SKM-1 treated with dmso at 0.1 percent for 144 hours (cell line): ENCODE measurements around the gene CORO2A.
A peak's percentile ranks its signal among the peaks of the same experiment; 100 is the strongest.
"Not testable (repeated sequence)": the region's sequence is repeated elsewhere in the genome, so short reads cannot be mapped to it uniquely, and the experiment has no call there.

ENCODE experiments used
- DNase-seq: peaks from one replicate; lab custom pipeline; 2025; ENCODE audit not compliant: unreplicated experiment; lab: John Stamatoyannopoulos, UW

CORO2A gene

GRCh38 chr9:98174502-98174918, 17.9 kb downstream of the CORO2A start:
- not testable (repeated sequence) for DNase-seq

GRCh38 chr9:98173181-98173580, 19.3 kb downstream of the CORO2A start:
- DNase-seq = no peak

DNA sequence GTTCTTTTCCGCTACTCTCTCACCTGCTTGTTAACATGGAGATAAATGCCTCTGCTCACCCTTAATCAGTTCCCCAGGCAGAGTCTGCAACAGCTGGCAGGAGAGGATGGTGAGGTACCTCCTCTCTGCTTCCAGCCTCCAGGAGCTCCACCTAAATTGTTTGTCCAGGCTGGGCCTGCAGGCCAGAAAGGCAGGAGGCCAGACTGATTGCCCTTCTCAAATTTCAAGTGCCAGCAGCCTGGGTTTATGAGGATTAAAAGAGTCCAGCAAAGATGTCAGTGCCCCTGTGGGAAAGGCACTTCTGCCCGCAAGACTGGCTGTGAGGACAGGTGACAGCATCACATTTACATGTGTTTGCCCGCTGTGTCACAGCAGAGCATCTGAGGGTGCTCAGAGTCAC, 19.8 kb downstream of the CORO2A start:
- no peak for DNase-seq

DNA sequence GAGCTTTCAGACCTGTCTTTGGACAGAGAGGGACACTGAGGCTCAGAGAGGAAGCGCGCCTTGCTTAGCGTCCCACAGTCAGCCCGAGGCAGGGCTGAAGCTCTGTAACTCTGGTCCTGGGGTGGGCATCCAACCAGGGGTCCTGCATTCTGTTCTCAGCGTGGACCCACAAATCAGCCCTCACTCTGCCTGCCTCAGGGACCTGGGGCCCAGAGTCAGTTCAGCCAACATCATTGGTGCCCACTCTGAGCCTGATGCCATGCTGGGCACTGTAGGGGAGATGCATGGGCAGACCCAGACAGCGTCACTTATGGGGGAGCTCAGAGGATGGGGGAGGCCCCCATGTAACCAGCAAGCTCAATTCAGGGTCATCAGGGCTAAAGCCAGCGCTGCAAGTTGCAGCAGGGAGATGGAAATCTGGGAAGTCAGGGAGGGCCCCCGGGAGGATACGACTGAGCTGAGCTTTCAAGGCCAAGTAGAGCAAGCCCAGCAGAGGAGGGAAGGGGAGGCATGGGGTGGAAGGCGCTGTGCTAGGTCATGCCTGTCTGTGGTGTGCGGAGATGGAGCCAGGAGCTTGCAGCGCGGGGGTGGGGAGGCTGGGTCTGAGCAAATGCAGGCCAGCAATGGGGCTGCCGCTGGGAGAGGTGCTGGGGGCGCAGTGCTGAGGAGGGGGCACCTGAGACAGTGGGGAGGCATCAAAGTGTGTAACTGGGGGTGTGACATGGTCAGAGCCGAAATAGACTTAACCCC, 21.1 kb downstream of the CORO2A start:
- DNase-seq = no peak

GRCh38 chr9:98168941-98169488, 23.4 kb downstream of the CORO2A start:
- DNase-seq = no peak

DNA sequence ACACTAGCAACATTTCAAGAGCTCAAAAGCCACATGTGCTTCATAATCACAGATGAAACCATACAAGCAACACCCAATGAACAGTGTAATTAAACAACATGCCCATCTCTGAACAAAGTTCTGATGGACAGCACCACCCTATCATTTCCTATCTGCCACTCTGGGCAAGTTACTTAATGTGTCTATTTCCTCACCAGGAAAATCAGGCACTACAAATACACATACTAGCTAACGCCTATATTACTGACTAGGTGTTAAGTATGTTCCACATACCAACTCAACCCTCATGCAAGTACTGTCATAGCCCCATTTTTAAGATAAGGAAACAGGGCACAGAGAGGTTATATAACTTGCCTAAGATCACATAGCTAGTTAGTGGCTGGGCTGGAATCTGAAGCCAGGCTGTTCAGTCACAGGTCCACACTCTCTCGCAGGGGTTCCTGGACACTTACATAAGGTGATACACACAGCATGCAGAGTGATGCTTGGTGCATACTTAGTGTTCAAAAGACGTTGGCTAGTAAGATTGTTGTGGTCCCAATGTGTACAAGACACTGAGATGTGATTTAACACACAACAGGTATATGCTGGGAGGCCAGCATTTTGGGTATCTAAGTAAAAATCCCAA, 24.2 kb downstream of the CORO2A start:
- no peak for DNase-seq

GRCh38 chr9:98164912-98165311, 27.5 kb downstream of the CORO2A start:
- no peak for DNase-seq

DNA sequence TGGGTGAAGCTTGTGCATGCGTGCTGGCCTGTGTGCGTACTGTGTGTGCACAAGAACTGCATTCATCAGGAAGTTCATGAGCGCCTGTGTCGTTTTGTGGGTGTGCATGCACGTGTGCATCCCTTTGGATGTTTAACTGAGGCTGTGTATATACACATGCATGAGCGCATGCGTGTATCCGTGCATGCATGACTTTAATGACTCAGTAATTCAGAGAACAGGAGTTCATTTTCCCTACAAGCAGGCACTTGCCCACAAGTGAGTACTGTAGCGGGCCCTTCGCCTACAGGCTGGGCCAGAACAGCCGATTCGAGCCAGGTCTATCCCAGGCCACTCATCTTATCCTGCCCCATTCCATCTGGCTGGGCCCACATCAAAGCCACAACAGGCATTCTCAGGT, 29.8 kb downstream of the CORO2A start:
- no peak for DNase-seq

DNA sequence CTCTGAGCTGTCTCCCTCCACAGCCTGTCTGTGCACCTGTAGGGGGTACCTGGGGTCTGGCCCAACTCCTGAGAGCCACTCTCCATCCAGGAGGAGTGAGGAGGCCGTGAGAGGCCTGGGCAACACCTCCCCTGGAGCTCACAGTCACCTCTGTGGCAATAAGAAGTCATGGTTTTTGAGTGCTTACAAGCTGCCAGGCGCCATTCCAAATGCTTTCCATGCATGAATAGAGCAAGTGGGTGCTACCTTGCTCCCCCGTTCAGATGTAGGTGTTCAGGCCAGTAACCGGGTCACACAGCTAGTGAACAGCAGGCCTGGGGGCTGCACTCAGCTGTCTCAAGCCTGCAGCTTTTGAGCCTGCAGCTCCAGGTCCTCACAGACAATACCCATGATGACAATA, 30.6 kb downstream of the CORO2A start:
- no peak for DNase-seq

GRCh38 chr9:98159790-98160189, 32.6 kb downstream of the CORO2A start:
- no peak for DNase-seq

GRCh38 chr9:98159301-98159700, 33.1 kb downstream of the CORO2A start:
- no peak for DNase-seq

DNA sequence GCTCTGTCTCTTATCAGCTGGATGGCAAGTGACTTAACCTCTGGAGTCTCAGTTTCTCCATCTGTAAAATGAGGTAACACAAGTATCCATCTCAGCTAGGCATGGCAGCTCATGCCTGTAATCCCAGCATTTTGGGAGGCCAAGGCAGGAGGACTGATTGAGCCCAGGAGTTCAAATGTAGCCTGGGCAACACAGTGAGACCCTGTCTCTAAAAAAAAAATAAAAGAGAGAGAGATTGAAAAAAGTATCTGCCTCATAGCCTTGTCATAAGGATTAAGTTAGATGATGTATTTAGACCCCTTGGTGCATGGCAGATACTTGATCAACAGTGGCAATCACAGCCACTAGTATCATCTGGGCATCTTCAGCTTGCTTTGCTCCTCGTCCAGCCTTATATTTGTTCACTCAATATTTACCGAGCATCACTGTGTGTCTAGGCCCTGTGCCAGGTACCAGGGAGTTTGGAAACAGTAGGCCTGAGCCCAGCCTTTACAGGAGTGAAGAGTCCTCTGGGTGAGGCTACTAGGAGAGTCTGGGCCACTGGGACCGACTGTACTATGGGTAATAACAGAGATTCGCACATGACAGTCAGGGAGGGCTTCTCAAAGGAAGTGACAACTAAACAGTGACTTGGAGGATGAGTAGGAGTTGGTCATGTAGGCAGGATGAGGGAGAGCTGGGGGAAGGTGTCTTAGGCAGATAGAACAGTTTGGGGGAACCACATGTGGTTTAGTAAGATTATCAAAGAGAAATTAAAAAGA, 34.2 kb downstream of the CORO2A start:
- DNase-seq = no peak

DNA sequence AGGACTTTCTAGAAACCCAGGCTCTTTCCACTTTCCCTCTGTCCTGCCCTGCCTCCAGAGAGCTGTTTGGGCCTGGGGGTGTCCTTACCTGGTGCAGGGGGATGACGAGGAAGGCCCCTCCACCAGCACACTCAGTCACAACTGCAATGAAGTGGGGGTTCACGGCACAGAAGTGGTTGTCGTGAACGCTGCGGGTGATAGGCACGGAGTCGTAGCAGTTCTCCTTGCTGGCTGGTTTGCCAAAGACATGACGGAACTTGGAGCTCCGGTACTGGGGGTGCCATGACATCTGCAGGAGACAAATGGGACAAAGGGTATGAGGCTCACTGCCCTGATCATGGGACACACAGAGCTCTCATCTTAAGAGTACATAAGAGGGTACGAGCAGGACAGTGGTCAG, 35.1 kb downstream of the CORO2A start:
- no peak for DNase-seq

DNA sequence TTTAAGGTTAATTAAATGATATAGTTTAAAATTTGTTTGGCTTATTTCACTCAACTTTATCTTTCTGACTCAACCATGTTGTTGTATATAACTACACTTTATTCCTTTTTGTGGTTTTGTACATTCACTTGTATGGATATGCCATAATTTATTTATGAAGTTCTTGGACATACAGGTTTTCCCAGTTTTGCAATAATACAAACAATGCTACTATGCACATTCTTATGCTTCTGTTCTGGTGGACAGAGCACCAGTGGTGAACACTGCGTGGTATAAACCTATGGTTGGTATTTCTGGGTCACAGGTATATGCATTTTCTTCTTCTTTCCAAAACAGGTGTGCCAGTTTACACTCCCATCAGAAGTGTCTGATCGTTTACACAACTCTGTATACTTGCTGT, 37.8 kb downstream of the CORO2A start:
- DNase-seq = no peak

- DNase-seq = no peak
Observed at GRCh38 chr9:98152526-98152925, 39.9 kb downstream of the CORO2A start.

DNA sequence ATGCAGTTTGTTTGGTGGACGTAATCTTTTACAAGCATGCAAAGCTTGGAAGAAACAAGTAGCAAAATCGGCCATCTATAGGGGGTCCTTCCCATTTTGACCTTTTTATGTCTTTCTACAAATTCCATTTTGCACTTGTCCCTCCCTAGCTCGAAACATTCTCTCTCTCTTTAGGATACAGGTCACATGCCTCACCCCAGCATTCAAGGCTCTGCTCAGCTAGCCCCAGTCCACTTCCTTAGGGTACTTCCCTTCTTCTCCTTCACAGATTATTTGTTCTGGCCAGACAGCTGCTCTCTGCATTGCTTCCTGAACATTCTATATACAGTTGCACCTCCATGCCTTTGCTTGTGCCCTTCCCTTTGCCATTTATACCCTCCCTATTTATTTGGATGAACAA, 41.7 kb downstream of the CORO2A start:
- no peak for DNase-seq

- DNase-seq = no peak
Observed at GRCh38 chr9:98150164-98150563, 42.3 kb downstream of the CORO2A start.

- no peak for DNase-seq
Observed at GRCh38 chr9:98149422-98149821, 43.0 kb downstream of the CORO2A start.

DNA sequence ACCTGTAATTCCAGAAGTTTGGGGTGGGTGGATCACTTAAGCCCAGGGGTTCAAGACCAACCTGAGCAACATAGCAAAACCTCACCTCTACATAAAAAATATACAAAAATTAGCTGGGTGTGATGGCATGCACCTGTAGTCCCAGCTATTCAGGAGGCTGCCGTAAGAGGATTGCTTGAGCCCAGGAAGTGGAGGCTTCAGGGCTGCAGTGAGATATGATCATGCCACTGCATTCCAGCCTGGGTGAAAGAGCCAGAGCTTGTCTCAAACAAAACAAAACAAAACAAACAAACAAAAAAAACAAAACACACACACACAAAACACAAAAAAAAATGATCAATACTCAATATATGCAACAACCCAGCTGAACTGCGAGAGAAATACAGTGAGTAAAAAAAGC, 44.0 kb downstream of the CORO2A start:
- no peak for DNase-seq

GRCh38 chr9:98147582-98147981, 44.9 kb downstream of the CORO2A start:
- no peak for DNase-seq

GRCh38 chr9:98146101-98146991, 46.1 kb downstream of the CORO2A start:
- peak; percentile 61 for DNase-seq
